HepG2 (cell line): Measurements from ENCODE around the gene ZNF625. TPM values are rescaled to one million over a fixed set of nuclear protein-coding genes. Genes with fewer than 3 reads are reported as not detected.

Experiments
- ATM ChIP-seq: fragments of 450-650 bp; IDR thresholded peaks from 2 replicates; pipeline ENCODE4 v1.7.1; 2017; ENCODE audit warnings: mild to moderate bottlenecking, borderline replicate concordance
- CREB1 ChIP-seq, 2 experiments: fragments of 450-650 bp in 1 of 2; IDR thresholded peaks; 2 replicates each; pipeline ENCODE4 v1.6.1; 2016 to 2017; ENCODE audit warnings: control low read depth in 1 of 2, mild to moderate bottlenecking in 1 of 2, missing compliant biosample characterization in 1 of 2, missing genetic modification characterization in 1 of 2
- ELF3 ChIP-seq: IDR thresholded peaks from 2 replicates; pipeline ENCODE4 v1.6.1; 2016; ENCODE audit warnings: missing genetic modification reagents, missing compliant biosample characterization
- GPN1 ChIP-seq: sonication (generic); formaldehyde crosslinking; IDR thresholded peaks from 2 replicates; pipeline ENCODE4 v1.5.1; 2020; ENCODE audit warnings: missing genetic modification reagents, borderline replicate concordance
- HNRNPK ChIP-seq: fragments of 200-400 bp; formaldehyde crosslinking; IDR thresholded peaks from 2 replicates; pipeline ENCODE4 v1.6.1; 2018; ENCODE audit warnings: low read length, low read depth, moderate library complexity, mild to moderate bottlenecking; ENCODE audit not compliant: poor library complexity, severe bottlenecking
- JARID2 ChIP-seq: sonication (generic); formaldehyde crosslinking; IDR thresholded peaks from 2 replicates; pipeline ENCODE4 v1.8.1; 2023; ENCODE audit warnings: missing genetic modification reagents, inconsistent platforms; ENCODE audit not compliant: insufficient replicate concordance
- KLF9 ChIP-seq: IDR thresholded peaks from 2 replicates; pipeline ENCODE4 v1.6.1; 2016; ENCODE audit warnings: low read depth
- MEIS1 ChIP-seq: sonication (generic); formaldehyde crosslinking; IDR thresholded peaks from 2 replicates; pipeline ENCODE4 v1.9.0; 2021; ENCODE audit warnings: mild to moderate bottlenecking, missing genetic modification reagents, moderate library complexity, borderline replicate concordance
- NFIC ChIP-seq: IDR thresholded peaks from 2 replicates; pipeline ENCODE4 v1.6.1; 2012; ENCODE audit warnings: mild to moderate bottlenecking, low read length, inconsistent platforms
- SP140L ChIP-seq: sonication (generic); formaldehyde crosslinking; IDR thresholded peaks from 2 replicates; pipeline ENCODE4 v1.4.0; 2020; ENCODE audit warnings: missing genetic modification reagents, borderline replicate concordance
- USF2 ChIP-seq, 2 experiments: sonication (generic) in 1 of 2; formaldehyde crosslinking in 1 of 2; IDR thresholded peaks; 2 replicates each; pipeline versions ENCODE4 v1.5.1 to v1.6.1; 2011 to 2020; ENCODE audit warnings: borderline replicate concordance in 1 of 2, low read depth in 1 of 2, low read length in 1 of 2, mild to moderate bottlenecking in 1 of 2, missing genetic modification reagents in 1 of 2, moderate library complexity in 1 of 2
- ZBTB42 ChIP-seq: sonication (generic); formaldehyde crosslinking; IDR thresholded peaks from 2 replicates; pipeline ENCODE4 v1.5.0; 2020; ENCODE audit warnings: mild to moderate bottlenecking, missing genetic modification reagents
- ZNF12 ChIP-seq: sonication (generic); formaldehyde crosslinking; IDR thresholded peaks from 2 replicates; pipeline ENCODE4 v1.5.0; 2020; ENCODE audit warnings: missing genetic modification reagents
- ZNF24 ChIP-seq: fragments of 450-650 bp; IDR thresholded peaks from 2 replicates; pipeline ENCODE4 v1.6.1; 2017; ENCODE audit warnings: antibody characterized with exemption, mild to moderate bottlenecking
- ZNF337 ChIP-seq: sonication (generic); formaldehyde crosslinking; IDR thresholded peaks from 2 replicates; pipeline ENCODE4 v1.5.1; 2020; ENCODE audit warnings: missing genetic modification reagents, low read depth, mild to moderate bottlenecking, borderline replicate concordance
- ZNF382 ChIP-seq: sonication (generic); formaldehyde crosslinking; IDR thresholded peaks from 2 replicates; pipeline ENCODE4 v1.5.0; 2020; ENCODE audit warnings: missing genetic modification reagents, mild to moderate bottlenecking, borderline replicate concordance
- ZNF619 ChIP-seq: sonication (generic); formaldehyde crosslinking; IDR thresholded peaks from 2 replicates; pipeline ENCODE4 v1.4.0; 2020; ENCODE audit warnings: mild to moderate bottlenecking, missing genetic modification reagents
- polyA plus RNA-seq, 8 experiments: library from polyadenylated mRNA; depleted of rRNA in 3 of 8; stranded (reverse) in 7 of 8; unstranded in 1 of 8; fragments of >200 nt; fragmentation: Illumina TruSeq in 4 of 8; extraction: Trizol in 4 of 8; gene quantifications; 2 replicates each; pipeline versions ENCODE4 v1.2.1 to v1.2.3, GENCODE V29; 2011 to 2016; ENCODE audit warnings: low read depth in 4 of 8, missing spikeins in 1 of 8, mixed read lengths in 1 of 8; ENCODE audit not compliant: insufficient read depth in 1 of 8
- total RNA-seq, 5 experiments: library from RNA; depleted of rRNA; stranded (reverse); fragments of >200 nt; fragmentation: Illumina TruSeq; extraction: Trizol; gene quantifications; 2 replicates each; pipeline ENCODE4 v1.2.3, GENCODE V29; 2016; ENCODE audit warnings: low read depth in 1 of 5
- TF ChIP-seq, protein P1 (sequence below), 2 experiments: sonication (generic) in 1 of 2; formaldehyde crosslinking in 1 of 2; IDR thresholded peaks; 2 replicates each; pipeline versions ENCODE4 v1.6.1 to v1.9.0; 2014 to 2022; ENCODE audit warnings: antibody characterized with exemption in 1 of 2, borderline replicate concordance in 1 of 2, inconsistent platforms in 1 of 2, low read depth in 1 of 2, missing genetic modification reagents in 1 of 2

ZNF625 gene
- total and polyA plus RNA-seq, 2 of the 13 experiments (the other 11 are each of a cell fraction or from before 2014, with no cell fraction given), result 1.7 to 12.2 TPM

DNA sequence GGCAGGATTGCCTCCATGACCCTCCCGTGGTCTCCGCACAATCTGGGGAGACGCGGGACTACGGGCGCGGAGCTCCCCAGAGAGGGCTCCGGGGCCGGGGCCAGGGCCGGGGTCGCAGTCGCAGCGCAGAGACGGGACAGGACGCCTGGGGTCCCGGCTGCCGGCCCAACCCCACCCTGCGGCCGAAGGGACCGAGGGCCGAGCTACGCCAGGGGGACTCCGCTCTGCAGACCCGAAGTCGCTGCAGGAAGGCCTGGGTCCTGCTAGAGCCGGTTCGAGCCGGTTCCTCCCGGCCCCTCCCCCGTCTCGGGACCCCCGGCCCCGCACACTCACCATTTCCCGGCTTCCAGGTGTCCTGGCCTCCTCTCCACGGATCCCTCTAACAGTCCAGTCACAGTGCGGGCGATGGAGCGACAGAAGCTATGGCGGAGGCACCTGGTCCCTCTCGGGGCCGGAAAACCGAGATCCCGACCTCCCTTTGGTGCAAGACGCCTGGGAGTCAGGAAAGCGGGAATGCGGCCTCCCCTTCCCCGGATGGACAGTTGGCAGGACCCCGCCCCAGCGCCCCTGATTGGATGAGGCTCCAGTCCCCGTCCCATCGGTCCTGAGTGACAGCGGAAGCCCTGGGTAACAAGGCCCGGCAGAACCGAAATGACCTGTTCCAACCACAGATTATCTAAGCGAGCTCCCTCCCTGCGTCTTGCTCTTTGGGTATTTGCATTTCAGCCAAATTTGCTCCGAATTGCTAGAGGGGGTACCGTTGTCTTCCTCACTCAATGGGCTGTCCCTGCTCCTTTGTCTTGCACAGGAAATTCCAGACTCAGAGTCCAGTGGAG lies at the start of gene ZNF625 (continued):
- no peak for TF ChIP-seq ATM
- no peak for TF ChIP-seq JARID2
- TF ChIP-seq MEIS1 (CRISPR knock-in tag), result peak; percentile 88; the same call in 1 of the 2 replicates
- TF ChIP-seq ZNF382 (CRISPR knock-in tag), result no peak
- TF ChIP-seq GPN1 (CRISPR knock-in tag), result no peak
- TF ChIP-seq CREB1 (IDR thresholded peaks at IDR 0.05), result no peak
- no peak for TF ChIP-seq CREB1 (CRISPR knock-in tag; IDR thresholded peaks at IDR 0.05)
- TF ChIP-seq HNRNPK, result no peak
- no peak for TF ChIP-seq ZBTB42
- TF ChIP-seq ELF3 (CRISPR knock-in tag), result peak; percentile 54; the same call in 1 of the 2 replicates
- TF ChIP-seq ZNF12, result 0 out of 2 replicates have a peak, but pooled peaks have one; percentile 24
- TF ChIP-seq NFIC, result no peak
- no peak for TF ChIP-seq ZNF24
- TF ChIP-seq, protein P1, sequence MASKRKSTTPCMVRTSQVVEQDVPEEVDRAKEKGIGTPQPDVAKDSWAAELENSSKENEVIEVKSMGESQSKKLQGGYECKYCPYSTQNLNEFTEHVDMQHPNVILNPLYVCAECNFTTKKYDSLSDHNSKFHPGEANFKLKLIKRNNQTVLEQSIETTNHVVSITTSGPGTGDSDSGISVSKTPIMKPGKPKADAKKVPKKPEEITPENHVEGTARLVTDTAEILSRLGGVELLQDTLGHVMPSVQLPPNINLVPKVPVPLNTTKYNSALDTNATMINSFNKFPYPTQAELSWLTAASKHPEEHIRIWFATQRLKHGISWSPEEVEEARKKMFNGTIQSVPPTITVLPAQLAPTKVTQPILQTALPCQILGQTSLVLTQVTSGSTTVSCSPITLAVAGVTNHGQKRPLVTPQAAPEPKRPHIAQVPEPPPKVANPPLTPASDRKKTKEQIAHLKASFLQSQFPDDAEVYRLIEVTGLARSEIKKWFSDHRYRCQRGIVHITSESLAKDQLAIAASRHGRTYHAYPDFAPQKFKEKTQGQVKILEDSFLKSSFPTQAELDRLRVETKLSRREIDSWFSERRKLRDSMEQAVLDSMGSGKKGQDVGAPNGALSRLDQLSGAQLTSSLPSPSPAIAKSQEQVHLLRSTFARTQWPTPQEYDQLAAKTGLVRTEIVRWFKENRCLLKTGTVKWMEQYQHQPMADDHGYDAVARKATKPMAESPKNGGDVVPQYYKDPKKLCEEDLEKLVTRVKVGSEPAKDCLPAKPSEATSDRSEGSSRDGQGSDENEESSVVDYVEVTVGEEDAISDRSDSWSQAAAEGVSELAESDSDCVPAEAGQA (IDR thresholded peaks at IDR 0.05; ENCODE audit: low read depth), result no peak
- TF ChIP-seq, protein P1 (CRISPR knock-in tag; IDR thresholded peaks at IDR 0.05; ENCODE audit: borderline replicate concordance), result peak; percentile 15; the same call in 1 of the 2 replicates
- TF ChIP-seq ZNF619 (CRISPR knock-in tag), result no peak
- TF ChIP-seq SP140L (CRISPR knock-in tag), result no peak
- no peak for TF ChIP-seq USF2 (IDR thresholded peaks at IDR 0.05; ENCODE audit: low read depth, low read length)
- TF ChIP-seq USF2 (CRISPR knock-in tag; IDR thresholded peaks at IDR 0.05; ENCODE audit: borderline replicate concordance), result no peak
- no peak for TF ChIP-seq ZNF337 (CRISPR knock-in tag)
- TF ChIP-seq KLF9 (CRISPR knock-in tag), result no peak
